Upper lobe of left lung (tissue), 6 donors: ENCODE measurements around the gene SHC1. TPM values are rescaled to one million over a fixed set of nuclear protein-coding genes. Genes with fewer than 3 reads are reported as not detected.

Experiments used
- ATAC-seq, 2 donors: fragments of 200-7000 bp; cut with Tn5 transposase; one replicate each; pipeline ENCODE4 v1.9.1; 2022; ENCODE audit warnings: mild to moderate bottlenecking in 2 of 2, moderate library complexity in 2 of 2; ENCODE audit not compliant: low FRiP score in 2 of 2
- DNase-seq, 2 donors: peaks; one replicate each; pipeline ENCODE4 v3.0.0-alpha.2; 2019 to 2020
- H3K27ac ChIP-seq, 4 donors: fragments of 200-600 bp; sonication (generic); one replicate each; pipeline ENCODE4 v1.5.1; 2016 to 2019
- H3K27me3 ChIP-seq, 4 donors: fragments of 200-600 bp; sonication (generic); one replicate each; pipeline ENCODE4 v1.5.1; 2017 to 2019
- H3K36me3 ChIP-seq, 4 donors: fragments of 200-600 bp; sonication (generic); one replicate each; pipeline ENCODE4 v1.5.1; 2016 to 2019
- H3K4me1 ChIP-seq, 4 donors: fragments of 200-600 bp; sonication (generic); one replicate each; pipeline ENCODE4 v1.5.1; 2018 to 2019
- H3K4me3 ChIP-seq, 4 donors: fragments of 200-600 bp; sonication (generic); one replicate each; pipeline ENCODE4 v1.5.1; 2017 to 2019; ENCODE audit warnings: mild to moderate bottlenecking in 2 of 4, moderate library complexity in 1 of 4
- H3K9me3 ChIP-seq, 4 donors: fragments of 200-600 bp; sonication (generic); one replicate each; pipeline ENCODE4 v1.5.1; 2018 to 2019
- EP300 ChIP-seq, 4 donors: sonication (generic); formaldehyde crosslinking; IDR thresholded peaks; one replicate each; pipeline ENCODE4 v1.5.1; 2017; ENCODE audit warnings: antibody characterized with exemption in 4 of 4, control low read depth in 2 of 4
- POLR2A ChIP-seq, 4 donors: fragments of 450-650 bp; IDR thresholded peaks; one replicate each; pipeline ENCODE4 v1.5.1; 2016 to 2017; ENCODE audit warnings: antibody characterized with exemption in 4 of 4, mild to moderate bottlenecking in 2 of 4
- POLR2AphosphoS5 ChIP-seq, 2 donors: sonication (generic); formaldehyde crosslinking; IDR thresholded peaks; one replicate each; pipeline ENCODE4 v1.5.1; 2017; ENCODE audit warnings: antibody characterized with exemption in 2 of 2
- WGBS, 2 donors: methylation state at CpG; one replicate each; pipeline ENCODE4 v1.1.5; 2017 to 2018; 5-methylcytosine and 5-hydroxymethylcytosine counted together
- total RNA-seq, 6 donors: library from RNA; depleted of rRNA in 4 of 6; stranded (reverse); fragments of >200 nt in 4 of 6; gene quantifications; one replicate each; pipeline versions ENCODE4 v1.1.0 to v1.2.1, GENCODE V29; 2016 to 2021
- TF ChIP-seq, protein P1 (sequence below), 6 experiments: fragments of 450-650 bp in 4 of 6; fragments of 200-600 bp in 2 of 6; sonication (generic) in 2 of 6; IDR thresholded peaks; one replicate each; pipeline ENCODE4 v1.5.1; 2016 to 2019; ENCODE audit warnings: antibody characterized with exemption in 6 of 6
- donor health status: DM: no; HTN: no; CAD: no; lungs with moderate emphysema.
- donor health status: DM: no; HTN: yes; CAD: no; lungs with severe emphysema.

SHC1 gene
- total RNA-seq, 6 donors from 2014 or later: 55.5 to 130 (median 69.1) TPM

DNA sequence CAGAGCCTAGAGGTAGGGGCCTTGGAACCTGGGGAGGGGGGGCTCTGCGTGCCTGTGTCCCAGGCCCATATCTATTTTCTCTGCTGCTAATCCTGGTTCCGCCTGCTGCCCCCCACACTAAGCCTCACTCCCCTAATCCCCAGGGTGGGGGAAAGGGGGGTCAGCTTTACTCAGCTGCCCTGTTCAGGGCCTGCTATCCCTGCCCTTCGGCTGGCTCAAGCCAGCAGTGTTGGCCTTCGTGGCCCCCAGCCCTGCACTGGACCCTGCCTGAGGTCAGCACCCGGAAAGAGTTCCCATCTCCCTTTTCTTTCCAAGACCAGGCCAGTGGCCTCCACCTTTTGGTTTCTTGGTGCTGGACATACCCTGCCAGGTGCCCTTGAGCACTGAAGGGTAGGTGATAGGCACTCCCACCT is 40.5 kb upstream of the SHC1 start:
- no peak for DNase-seq
- peaks cover 63 to 86% (median 80%) of the 10 kb centered on the region in 4 donors for H3K4me1 ChIP-seq
- no peak for TF ChIP-seq POLR2A (IDR thresholded peaks at IDR 0.05)
- TF ChIP-seq POLR2AphosphoS5 (IDR thresholded peaks at IDR 0.05): no peak
- no peak for TF ChIP-seq EP300 (IDR thresholded peaks at IDR 0.05)
- TF ChIP-seq, protein P1, sequence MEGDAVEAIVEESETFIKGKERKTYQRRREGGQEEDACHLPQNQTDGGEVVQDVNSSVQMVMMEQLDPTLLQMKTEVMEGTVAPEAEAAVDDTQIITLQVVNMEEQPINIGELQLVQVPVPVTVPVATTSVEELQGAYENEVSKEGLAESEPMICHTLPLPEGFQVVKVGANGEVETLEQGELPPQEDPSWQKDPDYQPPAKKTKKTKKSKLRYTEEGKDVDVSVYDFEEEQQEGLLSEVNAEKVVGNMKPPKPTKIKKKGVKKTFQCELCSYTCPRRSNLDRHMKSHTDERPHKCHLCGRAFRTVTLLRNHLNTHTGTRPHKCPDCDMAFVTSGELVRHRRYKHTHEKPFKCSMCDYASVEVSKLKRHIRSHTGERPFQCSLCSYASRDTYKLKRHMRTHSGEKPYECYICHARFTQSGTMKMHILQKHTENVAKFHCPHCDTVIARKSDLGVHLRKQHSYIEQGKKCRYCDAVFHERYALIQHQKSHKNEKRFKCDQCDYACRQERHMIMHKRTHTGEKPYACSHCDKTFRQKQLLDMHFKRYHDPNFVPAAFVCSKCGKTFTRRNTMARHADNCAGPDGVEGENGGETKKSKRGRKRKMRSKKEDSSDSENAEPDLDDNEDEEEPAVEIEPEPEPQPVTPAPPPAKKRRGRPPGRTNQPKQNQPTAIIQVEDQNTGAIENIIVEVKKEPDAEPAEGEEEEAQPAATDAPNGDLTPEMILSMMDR (IDR thresholded peaks at IDR 0.05): no peak
- H3K27me3 ChIP-seq: no peaks in the 10 kb centered on the region
- H3K36me3 ChIP-seq: peaks cover 4 to 28% (median 22%) of the 10 kb centered on the region in 4 donors
- peak overlapping the region in 2 of 4 donors; percentile 10 to 49 for H3K4me3 ChIP-seq
- WGBS, 2 donors: 57 to 70% methylated on average over 4 to 5 of the region's 5 CpGs
- peak overlapping the region; percentile 93 to 100 (median 96) for H3K27ac ChIP-seq
- no peak for ATAC-seq
- no peaks in the 10 kb centered on the region for H3K9me3 ChIP-seq

DNA sequence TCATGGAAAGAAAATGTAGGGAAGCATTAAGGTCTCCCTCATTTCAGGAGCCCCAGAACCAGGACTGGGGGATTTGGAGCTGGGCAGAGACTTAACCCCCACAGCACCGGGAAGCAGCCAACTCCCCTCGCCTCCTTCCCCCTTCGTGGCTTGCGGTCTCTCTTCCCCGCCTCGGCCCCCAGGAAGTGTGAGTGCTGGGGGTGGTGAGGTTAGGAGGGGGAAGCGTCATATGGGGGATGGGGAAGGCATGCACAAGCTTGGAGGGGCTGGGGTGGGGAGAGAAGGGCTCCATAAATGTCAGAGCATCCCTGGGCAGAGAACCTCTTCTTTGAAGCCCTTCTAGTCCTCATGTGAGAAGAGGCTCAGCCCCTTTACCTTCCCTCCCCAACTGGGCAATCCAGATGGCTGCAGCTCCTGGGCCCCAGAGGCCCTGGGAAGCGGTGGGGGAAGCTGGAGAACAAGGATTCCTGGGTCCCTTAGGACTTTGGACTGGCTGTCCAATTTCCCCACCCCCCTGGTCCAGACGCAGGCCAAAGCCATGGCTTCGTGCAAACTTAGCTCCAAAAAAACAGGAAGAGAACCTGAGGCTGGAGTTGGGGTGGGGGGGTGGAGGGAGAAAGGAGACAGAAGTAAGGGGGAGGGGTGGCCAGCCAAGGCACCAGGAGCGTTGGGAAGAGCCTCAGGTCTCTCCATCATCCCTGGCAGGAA is 39.8 kb upstream of the SHC1 start:
- H3K9me3 ChIP-seq: no peaks in the 10 kb centered on the region
- peaks cover 4 to 22% (median 16%) of the 10 kb centered on the region in 4 donors for H3K36me3 ChIP-seq
- TF ChIP-seq EP300 (IDR thresholded peaks at IDR 0.05) (no peak), POLR2A (IDR thresholded peaks at IDR 0.05) (no peak), POLR2AphosphoS5 (IDR thresholded peaks at IDR 0.05) (peak in 1 of 2 donors; percentile 31)
- TF ChIP-seq, protein P1 (IDR thresholded peaks at IDR 0.05): no peak
- peaks cover 70 to 88% (median 86%) of the 10 kb centered on the region in 4 donors for H3K4me1 ChIP-seq
- peak overlapping the region; percentile 93 to 100 (median 96) for H3K27ac ChIP-seq
- no peaks in the 10 kb centered on the region for H3K27me3 ChIP-seq
- H3K4me3 ChIP-seq: peak overlapping the region in 3 of 4 donors; percentile 20 to 49 (median 44)
- ATAC-seq: no peak
- WGBS, 2 donors: 40 to 52% methylated on average over 10 to 11 of the region's 11 CpGs
- DNase-seq: no peak

DNA sequence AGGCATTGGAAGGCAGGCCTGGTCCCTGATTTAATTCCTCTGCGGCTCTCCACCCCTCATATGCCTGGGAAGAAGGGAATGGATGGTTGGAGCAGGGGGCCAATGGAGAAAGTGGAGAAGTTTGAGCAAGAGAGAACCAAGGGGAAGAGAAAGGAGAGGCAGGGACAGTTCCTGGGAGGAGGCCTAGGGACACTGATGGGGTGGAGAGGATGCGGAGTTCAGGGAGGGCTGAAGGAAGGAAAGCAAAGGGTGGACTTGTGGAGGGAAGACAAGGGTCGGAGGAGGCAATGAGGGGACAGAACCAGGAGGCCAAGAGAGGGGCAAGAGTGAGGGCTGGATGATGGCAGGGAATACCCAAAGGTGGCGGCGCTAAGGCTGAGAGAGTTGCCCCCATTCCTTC is 39.2 kb upstream of the SHC1 start:
- Histone ChIP-seq H3K27ac (peak overlapping the region; percentile 93 to 100 (median 96)), H3K9me3 (no peaks in the 10 kb centered on the region), H3K4me1 (peaks cover 76 to 94% (median 92%) of the 10 kb centered on the region in 4 donors), H3K4me3 (peak overlapping the region in 3 of 4 donors; percentile 20 to 49 (median 44)), H3K36me3 (peaks cover 0 to 16% (median 9%) of the 10 kb centered on the region in 4 donors), H3K27me3 (no peaks in the 10 kb centered on the region)
- DNase-seq (no peak), ATAC-seq (no peak)
- WGBS, 2 donors: 86% methylated on average over 5 of the region's 5 CpGs
- TF ChIP-seq EP300 (IDR thresholded peaks at IDR 0.05) (no peak), POLR2A (IDR thresholded peaks at IDR 0.05) (no peak), POLR2AphosphoS5 (IDR thresholded peaks at IDR 0.05) (no peak)
- TF ChIP-seq, protein P1 (IDR thresholded peaks at IDR 0.05): no peak

DNA sequence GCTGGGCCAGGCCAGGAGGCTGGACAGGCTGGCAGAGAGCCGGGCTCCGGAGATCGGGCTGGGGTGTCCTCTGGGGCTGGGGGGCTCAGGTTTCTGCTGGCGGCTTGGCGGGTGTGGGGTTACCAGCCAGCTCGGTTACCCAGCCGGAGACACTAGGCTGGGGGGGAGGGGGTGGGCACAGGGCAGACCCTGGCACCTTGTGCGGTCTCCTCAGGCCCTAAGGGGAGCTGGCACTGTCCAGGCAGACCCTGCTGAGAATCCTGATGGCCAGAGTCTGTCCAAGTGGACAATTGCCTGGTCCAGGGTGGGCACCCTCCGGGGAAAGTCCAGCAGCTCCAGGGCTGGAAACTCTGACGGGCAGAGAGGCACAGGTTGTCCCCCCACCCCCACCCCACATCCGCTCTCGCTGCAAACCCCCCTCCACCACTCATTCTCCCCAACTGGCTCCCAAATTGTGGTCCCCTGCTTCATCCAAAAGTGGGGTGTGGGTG is 38.7 kb upstream of the SHC1 start:
- peak overlapping the region; percentile 93 to 100 (median 96) for H3K27ac ChIP-seq
- H3K4me3 ChIP-seq: peak overlapping the region in 3 of 4 donors; percentile 20 to 49 (median 44)
- DNase-seq (no peak), ATAC-seq (no peak)
- H3K4me1 ChIP-seq: peaks cover 80 to 98% (median 97%) of the 10 kb centered on the region in 4 donors
- H3K27me3 ChIP-seq: no peaks in the 10 kb centered on the region
- WGBS, 2 donors: 66 to 71% methylated on average over 3 to 9 of the region's 12 CpGs
- H3K9me3 ChIP-seq: no peaks in the 10 kb centered on the region
- TF ChIP-seq, protein P1 (IDR thresholded peaks at IDR 0.05): no peak
- no peak for TF ChIP-seq POLR2AphosphoS5 (IDR thresholded peaks at IDR 0.05)
- TF ChIP-seq POLR2A (IDR thresholded peaks at IDR 0.05): no peak
- TF ChIP-seq EP300 (IDR thresholded peaks at IDR 0.05): no peak
- H3K36me3 ChIP-seq: peaks cover 0 to 11% (median 5%) of the 10 kb centered on the region in 4 donors
